NB4 (cell line): Measurements from ENCODE around the gene LRP4.

Source experiments
- CTCF ChIP-seq: IDR thresholded peaks from one replicate; pipeline ENCODE4 v1.5.1; 2012; ENCODE audit warnings: low read depth, low read length
- MYC ChIP-seq: IDR thresholded peaks from 2 replicates; pipeline ENCODE4 v1.6.1; 2011; ENCODE audit warnings: low read depth, low read length
- POLR2A ChIP-seq: IDR thresholded peaks from 2 replicates; pipeline ENCODE4 v1.6.1; 2011; ENCODE audit warnings: mild to moderate bottlenecking; ENCODE audit not compliant: insufficient read length; ENCODE audit errors: extremely low read depth

- TF ChIP-seq CTCF (no peak), MYC (no peak), POLR2A (no peak)
Observed at GRCh38 chr11:46913484-46913883, 4.9 kb downstream of the LRP4 start.
